ENCODE measurements around the gene CEMIP2. TPM values are rescaled to one million over a fixed set of nuclear protein-coding genes. Genes with fewer than 3 reads are reported as not detected.

The CEMIP2 gene
- total RNA-seq, 1 experiment from 2014 or later: 28.4 TPM

- Mint-ChIP-seq H3K4me1 (ENCODE audit: low read depth, unreplicated experiment) (no peaks in the 10 kb centered on the region), H3K27me3 (ENCODE audit: insufficient read depth, unreplicated experiment) (no peaks in the 10 kb centered on the region), H3K4me3 (ENCODE audit: unreplicated experiment) (no peak overlapping the region), H3K36me3 (ENCODE audit: insufficient read depth, unreplicated experiment) (peaks cover 50% of the 10 kb centered on the region), H3K9me3 (ENCODE audit: unreplicated experiment) (no peaks in the 10 kb centered on the region), H3K27ac (ENCODE audit: unreplicated experiment) (no peak overlapping the region)
- no peaks in the 10 kb centered on the region for H3K27me3 ChIP-seq (replicated peaks; ENCODE audit: control insufficient read depth, insufficient read depth, low read length)
- no peaks in the 10 kb centered on the region for H3K4me1 ChIP-seq
- no peak overlapping the region for H3K4me3 ChIP-seq (ENCODE audit: low read depth, low read length)
- H3K9me3 ChIP-seq: no peaks in the 10 kb centered on the region
- H3K36me3 ChIP-seq (ENCODE audit: control insufficient read depth, insufficient read depth, low read length): no peaks in the 10 kb centered on the region
- BruUV-seq (replicated peaks): no TSS peak
- CTCF ChIA-PET: no interaction called here
- TF ChIP-seq CTCF (IDR thresholded peaks at IDR 0.05; ENCODE audit: insufficient read depth in 1 of 2, low read depth in 1 of 2, low read length in 1 of 2, severe bottlenecking in 1 of 2, unreplicated experiment in 1 of 2): no peak
- POLR2A ChIA-PET: no interaction called here
- intact Hi-C loops (cut with micrococcal nuclease; ENCODE audit: unreplicated experiment): no loop called here
- DNase-seq: no peak
Observed at GRCh38 chr9:71719088-71719487, 49.2 kb downstream of the CEMIP2 start.

- no peak for DNase-seq
- ChIA-PET POLR2A (no interaction called here), CTCF (no interaction called here)
- Histone ChIP-seq H3K9me3 (no peaks in the 10 kb centered on the region), H3K36me3 (ENCODE audit: control insufficient read depth, insufficient read depth, low read length) (no peaks in the 10 kb centered on the region), H3K4me3 (ENCODE audit: low read depth, low read length) (no peak overlapping the region), H3K27me3 (replicated peaks; ENCODE audit: control insufficient read depth, insufficient read depth, low read length) (no peaks in the 10 kb centered on the region), H3K4me1 (no peaks in the 10 kb centered on the region)
- Mint-ChIP-seq H3K9me3 (ENCODE audit: unreplicated experiment) (no peaks in the 10 kb centered on the region), H3K36me3 (ENCODE audit: insufficient read depth, unreplicated experiment) (peaks cover 47% of the 10 kb centered on the region), H3K4me3 (ENCODE audit: unreplicated experiment) (no peak overlapping the region), H3K27ac (ENCODE audit: unreplicated experiment) (no peak overlapping the region), H3K4me1 (ENCODE audit: low read depth, unreplicated experiment) (no peaks in the 10 kb centered on the region), H3K27me3 (ENCODE audit: insufficient read depth, unreplicated experiment) (no peaks in the 10 kb centered on the region)
- TF ChIP-seq CTCF (IDR thresholded peaks at IDR 0.05; ENCODE audit: insufficient read depth in 1 of 2, low read depth in 1 of 2, low read length in 1 of 2, severe bottlenecking in 1 of 2, unreplicated experiment in 1 of 2): peak in 1 of 2 experiments; percentile 12
- BruUV-seq (replicated peaks): no TSS peak
- intact Hi-C loops (cut with micrococcal nuclease; ENCODE audit: unreplicated experiment): no loop called here
Observed at GRCh38 chr9:71716138-71716909, 52.0 kb downstream of the CEMIP2 start.

GRCh38 chr9:71710856-71711255 is 57.5 kb downstream of the CEMIP2 start:
- no peak for TF ChIP-seq CTCF (IDR thresholded peaks at IDR 0.05; ENCODE audit: insufficient read depth in 1 of 2, low read depth in 1 of 2, low read length in 1 of 2, severe bottlenecking in 1 of 2, unreplicated experiment in 1 of 2)
- Mint-ChIP-seq H3K9me3 (ENCODE audit: unreplicated experiment) (no peaks in the 10 kb centered on the region), H3K27ac (ENCODE audit: unreplicated experiment) (no peak overlapping the region), H3K36me3 (ENCODE audit: insufficient read depth, unreplicated experiment) (peaks cover 27% of the 10 kb centered on the region), H3K4me1 (ENCODE audit: low read depth, unreplicated experiment) (no peaks in the 10 kb centered on the region), H3K4me3 (ENCODE audit: unreplicated experiment) (no peak overlapping the region), H3K27me3 (ENCODE audit: insufficient read depth, unreplicated experiment) (no peaks in the 10 kb centered on the region)
- BruUV-seq (replicated peaks): no TSS peak
- ChIA-PET CTCF (no interaction called here), POLR2A (no interaction called here)
- Histone ChIP-seq H3K9me3 (no peaks in the 10 kb centered on the region), H3K27me3 (replicated peaks; ENCODE audit: control insufficient read depth, insufficient read depth, low read length) (no peaks in the 10 kb centered on the region), H3K4me1 (no peaks in the 10 kb centered on the region), H3K36me3 (ENCODE audit: control insufficient read depth, insufficient read depth, low read length) (no peaks in the 10 kb centered on the region), H3K4me3 (ENCODE audit: low read depth, low read length) (no peak overlapping the region)
- DNase-seq: no peak
- intact Hi-C loops (cut with micrococcal nuclease; ENCODE audit: unreplicated experiment): loop anchor here (5.0 kb wide), 1 partner anchor 219 kb away; no protein-coding TSS in a partner anchor

Measured in Caco-2 (cell line).